NCI-H774 (cell line): ENCODE data around the gene EMC10.

Experiments
- DNase-seq: peaks from one replicate; lab custom pipeline; 2025; lab: John Stamatoyannopoulos, UW

The EMC10 gene

DNA sequence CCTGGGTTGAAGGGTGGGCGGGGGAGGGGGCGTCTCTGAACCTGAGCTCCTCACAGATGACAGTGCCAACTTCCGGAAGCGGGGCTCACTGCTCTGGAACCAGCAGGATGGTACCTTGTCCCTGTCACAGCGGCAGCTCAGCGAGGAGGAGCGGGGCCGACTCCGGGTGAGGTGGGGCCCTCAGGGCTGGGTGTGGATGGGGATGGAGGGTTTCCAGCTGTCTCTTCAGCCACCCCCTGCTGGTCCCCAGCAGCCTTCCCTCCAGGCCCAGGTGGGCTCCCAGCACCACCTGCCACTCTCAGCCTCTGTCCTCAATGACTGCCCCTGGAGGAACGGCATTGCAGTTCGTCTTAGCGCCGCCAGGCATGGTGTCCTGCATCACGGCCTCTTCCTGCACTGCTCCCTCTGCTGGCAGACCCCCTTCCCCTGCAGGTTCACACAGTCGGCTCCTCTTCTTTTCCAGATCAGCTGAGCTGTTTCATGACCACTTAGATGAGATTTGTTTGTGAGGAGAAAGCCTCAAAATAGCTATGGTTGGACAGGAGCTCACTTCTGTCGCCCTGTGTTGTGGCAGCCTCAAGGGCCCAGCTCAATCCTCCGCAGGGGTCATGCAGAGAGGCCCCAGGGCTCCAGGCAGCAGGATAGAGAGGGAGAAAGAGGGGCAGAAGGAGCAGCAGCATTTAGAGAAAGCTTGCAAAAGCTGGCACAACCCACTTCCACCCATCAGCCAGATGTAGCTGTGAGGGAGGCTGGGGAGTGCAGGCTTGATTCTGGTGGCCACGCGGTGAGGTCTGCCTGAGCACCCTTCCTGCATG lies 2.8 kb downstream of the EMC10 start:
- DNase-seq: no peak

DNA sequence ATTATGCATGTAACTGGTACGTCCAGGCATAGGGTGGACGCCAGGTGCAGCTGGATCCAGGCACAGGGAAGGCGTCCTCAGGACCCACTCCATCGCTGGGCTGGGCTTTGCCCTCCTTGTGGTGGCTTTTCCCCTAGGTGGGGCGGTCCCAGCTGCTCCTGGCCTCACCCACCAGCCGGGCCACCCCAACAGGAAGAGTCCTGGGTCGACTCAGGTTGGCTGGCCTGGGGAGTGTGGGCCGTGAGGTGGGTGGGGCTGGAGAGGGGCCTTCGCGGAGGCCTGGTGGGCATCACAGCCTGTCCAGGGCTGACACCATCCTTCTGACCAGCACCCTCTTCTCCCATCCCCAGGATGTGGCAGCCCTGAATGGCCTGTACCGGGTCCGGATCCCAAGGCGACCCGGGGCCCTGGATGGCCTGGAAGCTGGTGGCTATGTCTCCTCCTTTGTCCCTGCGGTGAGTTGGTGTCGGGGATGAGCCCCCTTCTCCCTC lies 3.5 kb downstream of the EMC10 start:
- DNase-seq: no peak

DNA sequence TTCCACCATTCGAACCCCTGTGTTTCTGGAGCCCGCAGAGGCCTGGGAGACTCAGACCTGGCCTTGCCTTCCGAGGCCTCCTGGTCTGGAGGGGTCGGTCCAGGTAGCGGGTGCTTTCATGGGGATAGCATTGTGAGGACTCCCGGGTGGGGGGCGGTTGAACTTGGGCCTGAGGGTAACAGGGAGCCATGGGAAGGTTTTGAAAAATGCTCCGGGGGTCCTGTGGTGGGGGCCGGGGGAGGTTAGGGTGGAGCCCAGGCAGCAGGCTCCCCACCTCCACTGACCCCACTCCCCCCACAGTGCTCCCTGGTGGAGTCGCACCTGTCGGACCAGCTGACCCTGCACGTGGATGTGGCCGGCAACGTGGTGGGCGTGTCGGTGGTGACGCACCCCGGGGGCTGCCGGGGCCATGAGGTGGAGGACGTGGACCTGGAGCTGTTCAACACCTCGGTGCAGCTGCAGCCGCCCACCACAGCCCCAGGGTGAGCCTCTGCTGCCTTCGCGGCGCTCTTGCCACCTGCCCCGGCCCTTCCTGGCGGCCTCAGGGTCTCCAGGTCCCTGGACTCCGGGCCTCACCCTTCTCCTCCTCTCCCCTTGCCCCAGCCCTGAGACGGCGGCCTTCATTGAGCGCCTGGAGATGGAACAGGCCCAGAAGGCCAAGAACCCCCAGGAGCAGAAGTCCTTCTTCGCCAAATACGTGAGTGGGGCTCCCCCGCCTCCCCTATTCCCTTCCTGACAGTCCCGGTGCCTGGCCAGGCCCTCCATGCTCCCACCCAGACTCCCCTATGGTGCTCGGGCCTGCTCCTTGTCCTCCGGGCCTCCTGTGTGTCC lies 4.2 kb downstream of the EMC10 start:
- no peak for DNase-seq

DNA sequence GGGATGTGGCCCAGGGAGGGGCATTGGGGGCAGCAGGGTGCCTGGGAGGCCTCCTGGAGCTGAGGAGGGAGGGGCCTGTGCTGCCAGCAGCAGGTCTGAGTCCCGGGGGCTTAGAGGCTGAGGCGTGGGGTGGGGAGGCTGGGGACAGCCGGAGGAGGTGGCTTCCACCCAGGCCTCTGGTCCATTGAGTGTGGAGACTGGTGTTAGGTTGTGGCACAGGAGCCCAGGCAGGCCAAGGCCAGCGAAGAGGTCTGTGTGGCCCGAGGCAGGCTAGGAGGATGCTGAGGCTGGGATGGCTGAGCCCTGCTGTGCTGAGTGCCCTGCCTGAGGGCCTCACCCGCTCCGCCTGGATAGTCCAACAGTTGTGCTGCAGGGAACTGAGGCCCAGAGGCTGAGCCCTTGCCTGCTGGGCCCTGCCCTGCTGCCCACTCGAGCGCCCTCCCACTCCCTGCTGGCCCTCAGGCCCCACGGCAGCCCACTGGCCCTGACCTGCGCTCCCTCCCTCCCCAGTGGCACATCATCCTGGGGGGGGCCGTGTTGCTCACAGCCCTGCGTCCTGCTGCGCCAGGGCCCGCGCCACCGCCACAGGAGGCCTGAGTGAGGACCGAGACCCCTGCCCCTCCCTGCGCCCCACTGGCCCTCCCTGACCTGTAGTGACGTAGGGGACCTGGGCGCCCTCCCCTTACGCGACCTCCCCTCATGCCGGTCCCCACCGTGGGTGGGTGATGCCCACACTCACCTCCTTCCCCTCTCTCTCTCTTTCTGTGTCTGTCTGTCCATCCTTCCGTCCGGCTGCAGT lies 5.2 kb downstream of the EMC10 start:
- no peak for DNase-seq

DNA sequence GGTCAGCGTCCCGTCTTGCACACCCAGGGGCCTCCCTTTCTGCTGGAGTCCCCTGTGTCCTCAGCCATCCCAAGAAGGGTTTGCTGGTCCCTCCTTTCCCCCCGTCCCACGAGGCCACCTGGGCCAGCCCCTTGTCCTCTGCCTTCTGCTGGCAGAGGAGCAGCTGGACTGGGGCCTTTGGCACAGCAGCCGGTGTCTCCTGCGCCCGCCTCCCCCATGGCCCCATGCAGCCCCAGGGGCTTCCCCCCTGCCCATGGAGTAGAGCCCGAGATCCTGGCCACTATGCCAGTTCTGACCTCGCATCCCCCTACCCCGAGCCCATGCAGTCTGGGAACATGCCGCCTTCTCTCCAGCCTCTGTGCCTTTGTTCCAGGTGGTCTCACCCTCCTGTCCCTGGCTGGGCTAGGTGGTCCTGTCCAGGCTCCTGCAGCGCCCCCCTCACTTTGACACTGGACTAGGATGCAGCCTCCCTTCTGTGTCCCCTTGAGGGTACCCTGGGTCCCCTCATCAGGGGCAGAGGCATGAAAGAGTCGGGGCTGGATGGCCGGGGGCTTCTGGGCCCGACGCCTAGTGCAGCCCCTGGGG lies 6.1 kb downstream of the EMC10 start:
- no peak for DNase-seq

DNA sequence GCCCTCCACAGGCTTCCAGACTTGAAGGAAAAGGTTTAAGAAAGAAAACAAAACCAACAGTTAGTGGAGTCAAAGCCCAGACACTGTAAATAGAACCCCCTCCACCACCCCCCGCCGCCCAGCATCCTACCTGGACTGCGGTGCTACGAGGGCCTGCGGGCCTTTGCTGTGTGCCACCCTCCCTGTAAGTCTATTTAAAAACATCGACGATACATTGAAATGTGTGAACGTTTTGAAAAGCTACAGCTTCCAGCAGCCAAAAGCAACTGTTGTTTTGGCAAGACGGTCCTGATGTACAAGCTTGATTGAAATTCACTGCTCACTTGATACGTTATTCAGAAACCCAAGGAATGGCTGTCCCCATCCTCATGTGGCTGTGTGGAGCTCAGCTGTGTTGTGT lies 6.6 kb downstream of the EMC10 start:
- no peak for DNase-seq

DNA sequence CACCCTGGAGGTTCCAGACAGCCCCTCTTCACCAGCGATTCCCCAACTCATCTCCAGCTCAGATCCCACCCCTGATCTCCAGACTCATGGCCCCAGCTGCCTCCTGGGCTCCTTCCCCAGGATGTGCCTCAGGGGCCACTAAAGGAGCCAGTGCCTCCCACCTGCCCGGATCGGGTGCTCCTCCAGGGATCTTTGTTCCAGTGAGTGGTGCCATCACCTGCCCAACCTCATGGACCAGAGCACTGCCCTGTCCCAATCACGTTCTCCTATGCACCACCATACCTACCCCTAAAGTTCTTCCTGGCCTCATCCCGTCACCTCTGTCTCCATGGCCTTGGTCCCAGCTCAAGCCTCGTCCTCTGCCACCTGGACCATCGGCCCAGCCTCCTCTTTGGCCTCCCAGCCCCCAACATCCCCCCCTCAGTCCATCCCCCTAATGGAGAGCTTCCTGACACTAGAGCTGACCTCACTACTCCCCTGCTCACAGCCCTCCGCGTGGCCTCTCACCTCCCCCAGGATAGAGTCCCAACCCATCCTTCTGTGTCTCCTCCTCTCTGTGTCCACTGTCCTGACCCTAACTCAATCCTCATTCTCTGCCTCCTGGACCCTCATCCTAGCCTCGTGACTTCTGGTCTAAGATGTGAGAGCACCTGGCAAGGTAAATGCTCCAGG lies 9.1 kb downstream of the EMC10 start:
- no peak for DNase-seq

DNA sequence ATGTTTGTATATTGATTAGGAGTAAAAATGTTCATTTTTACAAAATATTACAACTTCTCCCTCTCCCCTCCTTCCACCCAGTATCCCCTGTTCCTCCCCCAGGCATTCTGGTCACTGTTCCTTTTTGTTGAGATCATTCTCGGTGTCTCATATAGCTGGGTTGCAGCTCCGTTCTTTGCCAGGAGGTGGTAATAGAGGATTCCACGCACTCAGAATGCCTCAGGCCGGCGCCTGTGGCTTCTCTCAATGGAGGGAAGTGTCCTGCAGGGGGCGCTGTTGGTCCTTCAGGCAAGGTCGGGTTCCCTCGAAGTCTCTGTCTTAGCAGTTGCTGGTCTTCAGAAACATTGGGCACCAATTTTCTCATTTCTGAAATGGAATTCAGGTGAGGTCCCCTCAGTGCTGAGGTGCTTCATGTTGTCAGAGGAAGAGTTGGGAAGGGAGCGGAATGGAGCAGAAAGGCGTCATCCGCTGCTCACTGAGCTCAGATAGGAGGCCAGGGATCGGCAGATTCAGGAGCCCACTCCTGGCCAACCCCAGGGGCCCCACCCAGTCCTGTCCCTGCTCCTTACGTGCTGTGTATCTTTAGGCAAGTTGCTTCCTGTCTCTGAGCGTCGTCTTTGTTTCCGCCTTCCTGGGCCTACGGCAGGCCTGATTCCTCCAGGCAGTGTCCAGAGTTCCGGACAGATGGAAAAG lies 10.7 kb downstream of the EMC10 start:
- DNase-seq: no peak

DNA sequence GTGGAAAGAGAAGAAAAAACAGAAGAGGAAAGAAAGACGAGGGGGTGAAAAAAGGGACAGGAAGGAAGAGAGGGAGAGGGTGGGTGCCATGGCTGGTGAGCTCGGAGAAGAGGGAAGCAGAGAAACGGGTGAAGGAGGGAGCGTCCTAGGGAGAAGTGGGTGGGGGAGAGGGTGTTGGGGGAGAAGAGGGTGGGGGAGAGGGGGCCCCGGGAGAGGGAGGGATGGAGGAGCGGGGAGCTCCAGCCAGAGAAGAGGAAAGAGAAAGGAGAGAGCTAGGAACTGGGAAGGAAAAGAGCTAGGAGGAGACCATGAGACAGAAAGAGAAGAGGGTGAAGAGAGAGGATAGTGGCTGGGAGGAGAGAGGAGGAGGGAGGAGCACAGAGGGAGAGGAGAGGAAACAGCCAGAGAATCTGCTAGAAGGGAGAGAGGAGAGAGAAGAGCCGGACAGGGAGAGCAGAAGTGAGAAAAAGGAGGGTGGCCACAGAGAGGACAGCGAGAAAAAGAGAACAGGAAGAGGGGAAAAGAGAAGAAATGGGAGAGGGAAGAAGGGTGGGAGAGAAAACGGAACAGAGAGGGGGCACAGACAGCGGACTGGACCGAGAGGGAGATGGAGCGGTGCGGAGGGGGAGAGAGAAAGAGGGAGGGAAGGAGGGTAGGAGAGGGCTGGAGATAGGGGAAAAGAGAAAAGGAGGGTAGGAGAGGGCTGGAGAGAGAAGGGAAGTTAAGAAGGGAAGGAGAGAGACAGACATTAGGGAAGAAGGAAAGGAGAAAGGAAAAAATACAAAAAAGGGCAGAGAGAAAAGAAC lies 12.3 kb downstream of the EMC10 start:
- no peak for DNase-seq

DNA sequence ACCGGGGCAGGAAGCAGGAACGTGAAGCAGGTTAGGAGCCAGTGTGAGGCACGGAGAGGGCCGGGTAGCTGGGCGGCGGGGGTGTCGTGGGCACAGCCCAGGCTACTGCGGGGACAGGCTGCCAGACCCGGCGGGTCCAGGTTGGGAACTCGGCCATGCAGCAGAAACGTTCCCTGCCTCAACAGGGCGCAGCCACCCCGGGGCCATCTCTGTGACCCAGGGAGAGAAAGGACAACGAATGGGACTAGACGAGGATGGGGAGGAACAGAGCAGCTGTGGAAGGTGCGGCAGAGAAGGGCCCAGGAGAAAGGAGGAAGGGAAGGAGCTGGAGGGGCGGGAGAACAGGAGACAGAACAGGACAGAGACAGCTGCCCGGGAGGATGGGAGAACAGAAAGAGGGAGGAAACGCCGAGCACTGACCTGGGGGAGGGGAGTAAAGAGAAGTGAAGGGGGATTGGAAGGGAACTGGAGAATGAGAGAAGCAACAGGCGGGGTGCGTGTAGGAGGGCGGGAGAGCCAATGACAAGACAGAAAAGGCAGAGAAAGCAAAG lies 13.2 kb downstream of the EMC10 start:
- DNase-seq: no peak

DNA sequence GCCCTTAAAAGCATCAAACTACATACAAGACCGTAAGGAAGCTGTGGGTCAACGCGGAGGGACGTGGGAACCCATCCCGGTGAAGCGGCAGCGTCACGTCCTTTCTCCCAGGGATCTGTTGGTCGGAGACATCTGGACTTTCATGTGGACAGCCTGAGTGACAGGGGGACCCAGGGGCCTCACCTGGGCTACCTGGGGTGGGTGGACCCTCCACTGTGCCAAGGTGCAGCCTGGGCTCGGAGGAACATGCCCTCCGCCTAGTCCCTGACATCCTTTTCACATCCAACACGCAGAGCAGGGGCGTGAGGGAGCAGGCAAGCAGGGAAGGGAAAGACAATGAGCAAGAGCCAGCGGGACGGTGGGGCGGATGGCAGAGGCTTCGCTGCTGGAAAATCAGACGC lies 14.1 kb downstream of the EMC10 start:
- DNase-seq: no peak

DNA sequence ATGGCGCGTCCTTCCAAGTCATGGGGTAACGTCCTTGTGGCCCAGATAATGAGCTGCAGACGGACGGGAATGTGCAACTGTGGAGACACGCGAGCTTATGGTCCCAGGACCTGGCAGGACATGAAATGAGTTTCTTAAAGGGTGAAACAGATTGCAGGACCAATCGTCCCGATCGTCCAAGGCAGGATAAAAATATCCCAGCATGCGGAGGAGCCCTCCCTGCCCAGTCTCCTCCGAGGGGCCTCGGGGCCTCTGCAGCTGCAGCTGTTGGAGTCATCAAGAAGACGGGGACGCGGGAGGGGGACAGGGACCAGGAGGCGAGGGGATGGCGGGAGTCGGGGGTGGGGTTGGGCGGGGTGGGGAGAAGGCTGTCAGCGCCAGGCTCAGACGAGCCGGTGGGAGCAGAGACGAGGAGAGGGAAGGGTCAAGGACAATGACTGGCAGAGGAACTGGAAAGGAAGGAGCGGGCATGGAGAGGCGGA lies 14.7 kb downstream of the EMC10 start:
- DNase-seq: no peak

DNA sequence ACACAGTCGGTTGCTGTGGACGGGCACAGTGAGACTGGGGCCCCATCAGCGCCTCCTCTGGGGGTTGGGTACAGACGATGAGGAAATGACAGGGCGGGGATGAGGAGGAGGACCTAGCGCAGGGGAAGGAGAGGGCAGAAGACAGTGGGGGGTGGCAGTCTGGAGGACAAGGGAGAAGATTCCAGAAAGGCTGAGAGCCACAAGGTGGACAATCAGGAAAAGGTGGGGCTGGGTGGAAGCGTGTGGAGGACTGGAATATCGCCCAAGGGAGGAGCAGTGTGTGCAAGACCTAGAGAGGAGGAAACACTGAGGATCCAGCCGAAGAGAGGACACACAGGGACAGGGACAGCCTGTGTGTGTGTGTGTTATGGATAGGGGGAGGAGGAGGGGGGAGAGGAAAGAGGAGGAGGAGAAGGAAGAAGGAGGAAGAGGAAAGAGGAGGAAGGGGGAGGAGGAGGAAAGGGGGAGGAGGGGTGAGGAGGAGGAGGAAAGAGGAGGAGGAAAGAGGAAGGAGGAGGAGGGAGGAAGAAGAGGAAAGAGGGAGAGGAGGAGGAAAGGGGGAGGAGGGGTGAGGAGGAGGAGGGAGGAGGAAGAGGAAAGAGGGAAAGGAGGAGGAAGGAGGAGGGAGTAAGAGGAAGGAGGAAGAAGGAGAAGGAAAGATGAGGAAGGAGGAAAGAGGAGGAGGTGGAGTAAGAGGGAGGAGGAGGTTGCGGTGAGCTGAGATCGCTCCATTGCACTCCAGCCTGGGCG lies 16.2 kb downstream of the EMC10 start:
- no peak for DNase-seq

DNA sequence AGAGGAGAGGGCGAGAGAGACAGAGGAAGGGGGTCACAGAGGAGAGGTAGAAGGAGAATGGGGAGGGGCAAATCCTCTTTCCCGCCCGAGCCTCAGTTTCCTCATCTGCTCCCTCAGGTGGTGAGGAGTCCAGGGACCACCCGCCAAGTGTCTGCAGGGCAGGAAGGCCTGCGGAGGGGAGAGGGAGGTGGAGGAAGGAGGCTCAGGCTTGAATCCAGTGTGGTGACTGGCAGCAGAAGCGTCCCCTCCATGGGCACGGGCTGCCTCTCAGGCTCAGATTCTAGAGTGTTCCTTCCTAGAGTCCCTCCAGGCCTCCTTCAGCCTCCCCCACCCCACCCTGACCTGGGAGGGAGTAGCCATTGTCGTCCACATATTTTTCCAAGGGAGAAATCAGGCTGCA lies 16.9 kb downstream of the EMC10 start:
- no peak for DNase-seq

DNA sequence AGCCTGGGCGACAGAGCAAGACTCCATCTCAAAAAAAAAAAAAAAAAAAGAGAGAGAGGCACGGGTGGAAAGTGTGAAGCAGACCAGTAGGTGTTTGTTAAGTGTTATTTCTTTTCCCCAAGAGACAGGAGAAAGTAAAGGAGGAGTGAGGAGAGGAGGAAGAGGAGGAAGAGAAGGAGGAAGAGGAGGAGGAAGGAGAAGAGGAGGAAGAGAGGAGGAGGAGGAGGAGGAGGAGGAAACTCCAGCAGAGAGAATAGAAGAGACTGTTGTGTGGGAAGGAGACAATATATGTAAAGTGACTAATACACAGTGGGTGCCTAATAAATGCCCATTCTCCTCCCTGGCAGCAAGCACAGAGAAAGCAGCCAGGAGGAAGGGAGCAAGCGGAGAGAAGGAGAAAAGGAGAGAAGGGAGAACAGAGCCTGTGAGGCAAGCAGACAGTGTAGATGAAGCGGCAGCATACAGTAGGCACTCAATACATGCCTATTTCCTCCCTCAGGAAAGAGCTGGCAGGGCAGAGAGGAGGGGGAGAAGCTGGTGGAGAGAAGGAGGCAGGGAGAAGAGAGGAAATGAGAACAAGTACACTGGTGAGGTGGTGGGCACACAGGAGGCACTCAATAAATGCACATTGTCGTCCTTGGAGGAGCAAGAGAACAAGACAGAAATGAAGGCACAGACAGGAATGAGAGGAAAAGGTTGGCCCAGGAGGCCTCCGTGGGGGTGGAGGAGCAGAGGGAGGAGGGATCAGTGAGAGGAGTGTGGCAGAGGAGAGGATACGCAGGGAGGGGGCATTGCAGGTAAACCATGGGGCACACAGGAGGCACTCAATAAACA lies 18.1 kb downstream of the EMC10 start:
- DNase-seq: no peak

DNA sequence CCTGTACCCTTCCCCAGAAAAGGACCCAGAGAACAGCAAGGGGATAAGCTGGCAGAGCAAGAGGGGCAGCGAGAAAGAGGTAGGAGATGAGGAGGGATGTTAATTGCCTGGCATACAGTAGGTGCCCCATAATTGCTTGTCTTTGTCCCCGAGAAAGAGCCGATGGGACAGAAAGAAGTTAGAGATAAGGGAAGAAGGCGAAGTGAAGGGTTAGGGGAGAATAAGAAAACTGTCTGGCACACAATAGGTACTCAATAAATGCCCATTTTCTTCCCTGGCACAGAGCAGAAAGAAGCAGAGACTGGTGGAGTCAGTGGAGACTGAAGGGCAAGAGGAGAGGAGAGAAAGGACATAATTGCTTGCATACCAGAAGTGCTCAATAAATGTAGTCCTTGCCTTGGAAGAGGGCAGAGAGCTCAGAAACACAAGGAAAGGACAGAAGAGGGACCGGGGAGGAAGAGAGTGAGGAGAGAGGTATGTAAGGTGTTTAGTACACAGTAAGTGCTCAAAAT lies 18.8 kb downstream of the EMC10 start:
- DNase-seq: no peak

DNA sequence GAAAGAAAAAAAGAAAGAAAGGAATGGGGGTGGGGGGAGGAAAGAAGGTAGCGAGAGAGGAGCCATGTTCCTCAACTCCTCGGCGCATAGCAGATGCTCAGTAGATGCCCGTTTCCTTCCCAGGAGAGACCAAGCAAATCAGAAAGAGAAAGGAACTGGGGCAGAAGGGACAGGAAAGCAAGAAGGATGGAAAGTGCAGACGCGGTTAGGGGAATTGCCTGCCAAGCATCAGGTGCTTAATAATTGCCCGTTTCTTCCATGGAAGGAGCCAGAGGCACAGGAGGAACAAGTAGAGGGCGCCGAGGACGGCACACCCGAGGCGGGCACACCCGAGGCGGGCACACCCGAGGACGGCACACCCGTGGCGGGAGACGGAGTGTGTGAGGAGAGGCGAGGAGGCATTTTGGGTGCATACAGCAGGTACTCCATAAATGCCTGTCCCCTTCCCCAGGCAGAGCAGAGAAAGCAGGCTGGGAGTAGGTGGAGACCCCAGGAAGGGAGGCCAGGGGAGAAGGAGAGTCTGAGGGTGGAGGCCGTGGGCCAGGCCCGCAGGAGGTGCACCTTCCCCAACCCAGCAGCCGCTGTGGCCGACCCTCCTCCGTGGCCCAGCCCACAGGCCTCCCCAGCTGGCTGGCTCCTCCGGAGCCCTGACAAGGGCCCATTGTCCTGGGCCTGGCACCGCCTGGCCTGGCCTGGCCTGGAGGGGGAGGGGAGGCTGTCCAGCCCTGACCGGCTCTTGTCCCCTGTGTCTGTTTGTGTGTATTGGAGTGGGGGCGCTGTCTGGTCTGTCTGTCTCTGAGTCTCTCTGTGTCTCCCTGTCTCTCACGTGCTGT lies 20.1 kb downstream of the EMC10 start:
- DNase-seq: no peak
